Endothelial cell of umbilical vein (primary cell): Measurements from ENCODE around the gene TTLL5.

Source experiments
- CTCF ChIP-seq, 2 donors: IDR thresholded peaks; 1 replicate in 1 of 2; 2 replicates in 1 of 2; pipeline ENCODE4 v1.5.1; 2011; ENCODE audit warnings: low read length in 2 of 2, mild to moderate bottlenecking in 2 of 2, moderate library complexity in 2 of 2, control low read depth in 1 of 2, inconsistent platforms in 1 of 2, low read depth in 1 of 2; ENCODE audit not compliant: insufficient read depth in 1 of 2; ENCODE audit errors: extremely low read depth in 1 of 2
- EZH2 ChIP-seq: IDR thresholded peaks from 2 replicates; pipeline ENCODE4 v1.6.1; 2012; ENCODE audit warnings: borderline replicate concordance, low read depth, mild to moderate bottlenecking, moderate library complexity, low read length, inconsistent platforms; ENCODE audit not compliant: severe bottlenecking
- FOS ChIP-seq: IDR thresholded peaks from 2 replicates; pipeline ENCODE4 v1.6.1; 2011; ENCODE audit warnings: mild to moderate bottlenecking, low read length, moderate library complexity, borderline replicate concordance; ENCODE audit not compliant: insufficient read depth
- GATA2 ChIP-seq: IDR thresholded peaks from 2 replicates; pipeline ENCODE4 v1.7.0; 2011; ENCODE audit warnings: low read depth, mild to moderate bottlenecking, moderate library complexity, mixed read lengths, low read length; ENCODE audit not compliant: insufficient read length, insufficient read depth
- JUN ChIP-seq: IDR thresholded peaks from 2 replicates; pipeline ENCODE4 v1.6.1; 2011; ENCODE audit warnings: borderline replicate concordance, low read depth; ENCODE audit not compliant: insufficient read length, insufficient read depth
- MAX ChIP-seq: IDR thresholded peaks from 2 replicates; pipeline ENCODE4 v1.6.1; 2011; ENCODE audit not compliant: insufficient read depth, insufficient read length
- MYC ChIP-seq: IDR thresholded peaks from one replicate; pipeline ENCODE4 v1.6.1; 2011; ENCODE audit warnings: mild to moderate bottlenecking, low read depth, low read length
- POLR2A ChIP-seq: IDR thresholded peaks from 2 replicates; pipeline ENCODE4 v1.6.1; 2012; ENCODE audit warnings: low read depth, mild to moderate bottlenecking, control low read depth, low read length
- POLR2AphosphoS5 ChIP-seq: IDR thresholded peaks from 2 replicates; pipeline ENCODE4 v1.6.1; 2012; ENCODE audit warnings: low read depth, mild to moderate bottlenecking, control low read depth, low read length, moderate library complexity; ENCODE audit not compliant: insufficient read depth

- TF ChIP-seq CTCF (IDR thresholded peaks at IDR 0.05; ENCODE audit: extremely low read depth in 1 of 2, insufficient read depth in 1 of 2, low read depth in 1 of 2, low read length in 2 of 2) (no peak), JUN (no peak), POLR2A (no peak), POLR2AphosphoS5 (no peak), GATA2 (no peak), EZH2 (no peak), MAX (no peak), MYC (no peak), FOS (no peak)
Measured at GRCh38 chr14:75986439-75986765, 325.4 kb downstream of the TTLL5 start.
